ENCODE measurements around the gene KCTD15.

The KCTD15 gene

DNA sequence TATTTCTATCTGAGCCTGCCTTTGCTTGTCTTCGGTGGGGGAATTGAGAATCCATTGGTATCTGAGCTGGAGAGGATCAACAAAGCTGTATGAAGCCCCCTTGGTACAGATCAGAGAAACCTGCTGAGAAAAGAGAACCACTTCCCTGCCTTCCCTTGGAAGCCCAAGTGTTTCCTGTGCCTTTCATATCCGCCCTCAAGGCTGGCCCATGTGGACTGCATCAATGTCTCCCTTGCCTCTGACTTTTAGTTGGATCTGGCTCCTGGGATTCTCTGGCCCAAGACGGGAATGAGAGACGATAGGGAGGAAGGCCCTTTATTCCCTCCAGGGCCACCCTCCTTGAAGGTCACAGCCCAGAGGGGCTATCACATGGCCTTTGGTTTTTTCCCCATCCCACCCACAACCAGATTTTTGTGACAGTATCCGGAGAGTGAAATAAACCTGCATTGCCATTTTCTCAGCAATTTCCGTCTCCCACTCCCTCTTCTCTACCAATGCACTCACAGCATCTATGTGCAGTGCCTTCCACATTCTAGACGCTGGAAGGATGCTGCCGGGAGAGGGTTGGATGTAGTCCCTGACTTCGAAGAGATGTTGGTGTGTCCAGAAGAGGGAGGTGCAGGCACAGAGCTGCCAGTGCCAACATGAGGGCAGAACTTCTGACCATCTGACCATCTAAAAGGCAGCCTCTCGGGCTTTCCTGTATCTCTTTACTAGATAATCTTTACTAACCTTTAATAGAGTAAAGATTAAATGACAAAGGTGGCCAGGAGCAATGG lies 63.8 kb downstream of the KCTD15 start:
- no peak for DNase-seq

DNA sequence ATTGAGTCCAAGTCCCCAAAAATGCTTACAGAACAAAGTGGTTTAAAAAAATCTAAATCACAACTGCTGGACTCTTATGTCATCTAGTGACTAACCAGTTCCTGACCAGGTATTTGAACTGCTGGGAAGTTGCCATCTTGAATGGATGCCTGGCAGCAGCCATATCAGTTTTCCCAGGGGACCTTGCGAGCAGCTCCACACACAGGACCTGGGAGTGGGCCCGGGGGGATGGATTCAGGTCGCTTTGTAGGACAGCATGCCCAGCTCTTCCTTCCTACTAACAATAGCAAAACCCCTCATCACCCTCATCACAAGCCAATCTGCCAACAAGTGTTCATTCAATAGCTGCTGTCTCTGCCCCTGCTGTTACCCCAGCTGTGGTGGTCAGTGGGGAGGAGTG lies 65.3 kb downstream of the KCTD15 start:
- DNase-seq = no peak

DNA sequence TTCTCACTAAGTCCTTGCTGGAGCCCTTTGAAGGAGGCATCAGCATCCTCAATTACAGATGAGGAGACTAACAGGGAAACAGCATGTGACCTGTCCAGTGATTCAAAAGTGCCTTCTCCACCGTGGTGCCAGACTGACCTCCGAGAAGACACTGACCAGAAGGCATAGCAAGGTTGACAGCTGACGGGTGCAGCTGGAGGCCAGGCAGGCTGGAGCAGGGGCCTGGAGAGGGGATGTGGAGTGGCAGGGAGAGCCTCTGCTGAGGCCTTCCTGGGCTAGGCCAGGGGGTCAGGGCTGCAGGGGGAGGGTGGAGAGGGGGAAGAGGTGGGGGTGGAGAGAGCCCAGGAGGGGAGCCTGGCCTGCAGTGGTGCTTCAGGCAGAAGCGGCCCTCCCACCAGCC lies 66.3 kb downstream of the KCTD15 start:
- no peak for DNase-seq

- DNase-seq = no peak
These were observed 66.8 kb downstream of the KCTD15 start for GRCh38 chr19:33863436-33863835.

DNA sequence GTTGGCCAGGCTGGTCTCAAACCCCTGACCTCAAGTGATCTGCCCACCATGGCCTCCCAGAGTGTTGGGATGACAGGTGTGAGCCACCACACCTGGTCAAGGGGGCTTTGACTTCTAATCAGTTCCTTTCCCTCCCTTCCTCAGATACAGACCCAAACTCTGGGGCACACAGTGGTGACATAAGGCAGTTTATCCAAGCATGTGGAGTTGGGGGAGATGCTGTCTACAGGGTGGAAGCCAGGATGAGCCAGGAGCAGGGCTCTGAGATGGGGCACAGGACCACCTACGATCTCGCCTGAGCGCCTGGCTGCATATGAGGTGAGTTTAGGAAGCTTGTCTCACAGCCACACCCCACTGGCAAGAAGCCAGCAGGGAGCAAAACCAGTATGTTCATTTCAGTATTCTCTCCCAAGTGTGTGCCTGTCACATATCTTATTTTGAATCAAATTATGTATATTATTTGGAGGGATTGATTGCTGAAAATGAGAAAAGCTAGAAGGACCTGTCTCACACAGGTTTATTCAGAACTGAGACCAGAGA lies 67.7 kb downstream of the KCTD15 start:
- no peak for DNase-seq

- DNase-seq = no peak
These were observed 68.6 kb downstream of the KCTD15 start for GRCh38 chr19:33865306-33865705.
